Measurements from ENCODE around the gene NSD1. TPM values are rescaled to one million over a fixed set of nuclear protein-coding genes. Genes with fewer than 3 reads are reported as not detected.

NSD1 gene
- total and polyA plus RNA-seq, 10 of the 15 experiments (the other 5 are each of a cell fraction or from before 2014, with no cell fraction given): 7.0 to 57.9 (median 30.4) TPM

DNA sequence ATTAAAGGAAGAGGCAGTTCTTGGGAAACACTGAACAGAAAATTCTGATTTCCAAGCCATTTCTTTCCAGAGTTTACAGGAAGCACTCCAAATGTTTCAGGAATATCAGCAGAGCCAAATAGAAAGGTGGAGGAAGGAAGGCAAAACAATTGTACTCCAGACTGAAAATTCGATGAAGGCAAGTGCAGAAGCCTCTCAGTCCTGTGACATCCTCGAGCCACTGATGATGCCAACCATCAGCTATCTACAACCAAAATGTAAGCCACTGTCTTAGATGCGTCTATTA is 215.7 kb downstream of the NSD1 start:
- 76% methylated on average over 3 of the region's 3 CpGs for WGBS (ENCODE audit: insufficient coverage, insufficient replicate concordance, low lambda C conversion rate, missing lambda C conversion rate)
- TF ChIP-seq, protein P1, sequence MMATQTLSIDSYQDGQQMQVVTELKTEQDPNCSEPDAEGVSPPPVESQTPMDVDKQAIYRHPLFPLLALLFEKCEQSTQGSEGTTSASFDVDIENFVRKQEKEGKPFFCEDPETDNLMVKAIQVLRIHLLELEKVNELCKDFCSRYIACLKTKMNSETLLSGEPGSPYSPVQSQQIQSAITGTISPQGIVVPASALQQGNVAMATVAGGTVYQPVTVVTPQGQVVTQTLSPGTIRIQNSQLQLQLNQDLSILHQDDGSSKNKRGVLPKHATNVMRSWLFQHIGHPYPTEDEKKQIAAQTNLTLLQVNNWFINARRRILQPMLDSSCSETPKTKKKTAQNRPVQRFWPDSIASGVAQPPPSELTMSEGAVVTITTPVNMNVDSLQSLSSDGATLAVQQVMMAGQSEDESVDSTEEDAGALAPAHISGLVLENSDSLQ (IDR thresholded peaks at IDR 0.05): no peak
- no peak for TF ChIP-seq RAD51 (IDR thresholded peaks at IDR 0.05)
- TF ChIP-seq CHD4 (IDR thresholded peaks at IDR 0.05): no peak
- TF ChIP-seq, protein P2, sequence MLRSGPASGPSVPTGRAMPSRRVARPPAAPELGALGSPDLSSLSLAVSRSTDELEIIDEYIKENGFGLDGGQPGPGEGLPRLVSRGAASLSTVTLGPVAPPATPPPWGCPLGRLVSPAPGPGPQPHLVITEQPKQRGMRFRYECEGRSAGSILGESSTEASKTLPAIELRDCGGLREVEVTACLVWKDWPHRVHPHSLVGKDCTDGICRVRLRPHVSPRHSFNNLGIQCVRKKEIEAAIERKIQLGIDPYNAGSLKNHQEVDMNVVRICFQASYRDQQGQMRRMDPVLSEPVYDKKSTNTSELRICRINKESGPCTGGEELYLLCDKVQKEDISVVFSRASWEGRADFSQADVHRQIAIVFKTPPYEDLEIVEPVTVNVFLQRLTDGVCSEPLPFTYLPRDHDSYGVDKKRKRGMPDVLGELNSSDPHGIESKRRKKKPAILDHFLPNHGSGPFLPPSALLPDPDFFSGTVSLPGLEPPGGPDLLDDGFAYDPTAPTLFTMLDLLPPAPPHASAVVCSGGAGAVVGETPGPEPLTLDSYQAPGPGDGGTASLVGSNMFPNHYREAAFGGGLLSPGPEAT (IDR thresholded peaks at IDR 0.05; ENCODE audit: low read depth): no peak
- no peak for TF ChIP-seq RBBP5 (conservative IDR thresholded peaks at IDR 0.05)
- no peak for TF ChIP-seq TAF1 (IDR thresholded peaks at IDR 0.05; ENCODE audit: borderline replicate concordance, low read depth, low read length)
- no peak for TF ChIP-seq GATAD2B (conservative IDR thresholded peaks at IDR 0.05; ENCODE audit: low read depth)
- no peak for TF ChIP-seq SRF (IDR thresholded peaks at IDR 0.05; ENCODE audit: low read depth in 2 of 2, low read length in 2 of 2)
- TF ChIP-seq POLR2AphosphoS5 (IDR thresholded peaks at IDR 0.05; ENCODE audit: low read length): no peak
- TF ChIP-seq, protein P3, sequence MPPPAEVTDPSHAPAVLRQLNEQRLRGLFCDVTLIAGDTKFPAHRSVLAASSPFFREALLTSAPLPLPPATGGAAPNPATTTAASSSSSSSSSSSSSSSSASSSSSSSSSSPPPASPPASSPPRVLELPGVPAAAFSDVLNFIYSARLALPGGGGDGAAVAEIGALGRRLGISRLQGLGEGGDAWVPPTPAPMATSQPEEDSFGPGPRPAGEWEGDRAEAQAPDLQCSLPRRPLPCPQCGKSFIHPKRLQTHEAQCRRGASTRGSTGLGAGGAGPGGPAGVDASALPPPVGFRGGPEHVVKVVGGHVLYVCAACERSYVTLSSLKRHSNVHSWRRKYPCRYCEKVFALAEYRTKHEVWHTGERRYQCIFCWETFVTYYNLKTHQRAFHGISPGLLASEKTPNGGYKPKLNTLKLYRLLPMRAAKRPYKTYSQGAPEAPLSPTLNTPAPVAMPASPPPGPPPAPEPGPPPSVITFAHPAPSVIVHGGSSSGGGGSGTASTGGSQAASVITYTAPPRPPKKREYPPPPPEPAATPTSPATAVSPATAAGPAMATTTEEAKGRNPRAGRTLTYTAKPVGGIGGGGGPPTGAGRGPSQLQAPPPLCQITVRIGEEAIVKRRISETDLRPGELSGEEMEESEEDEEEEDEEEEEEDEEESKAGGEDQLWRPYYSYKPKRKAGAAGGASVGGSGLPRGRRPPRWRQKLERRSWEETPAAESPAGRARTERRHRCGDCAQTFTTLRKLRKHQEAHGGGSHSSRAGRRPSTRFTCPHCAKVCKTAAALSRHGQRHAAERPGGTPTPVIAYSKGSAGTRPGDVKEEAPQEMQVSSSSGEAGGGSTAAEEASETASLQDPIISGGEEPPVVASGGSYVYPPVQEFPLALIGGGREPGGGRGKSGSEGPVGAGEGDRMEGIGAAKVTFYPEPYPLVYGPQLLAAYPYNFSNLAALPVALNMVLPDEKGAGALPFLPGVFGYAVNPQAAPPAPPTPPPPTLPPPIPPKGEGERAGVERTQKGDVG (CRISPR knock-in tag; IDR thresholded peaks at IDR 0.05): no peak
- TF ChIP-seq NBN (IDR thresholded peaks at IDR 0.05): no peak
- TF ChIP-seq, protein P4, sequence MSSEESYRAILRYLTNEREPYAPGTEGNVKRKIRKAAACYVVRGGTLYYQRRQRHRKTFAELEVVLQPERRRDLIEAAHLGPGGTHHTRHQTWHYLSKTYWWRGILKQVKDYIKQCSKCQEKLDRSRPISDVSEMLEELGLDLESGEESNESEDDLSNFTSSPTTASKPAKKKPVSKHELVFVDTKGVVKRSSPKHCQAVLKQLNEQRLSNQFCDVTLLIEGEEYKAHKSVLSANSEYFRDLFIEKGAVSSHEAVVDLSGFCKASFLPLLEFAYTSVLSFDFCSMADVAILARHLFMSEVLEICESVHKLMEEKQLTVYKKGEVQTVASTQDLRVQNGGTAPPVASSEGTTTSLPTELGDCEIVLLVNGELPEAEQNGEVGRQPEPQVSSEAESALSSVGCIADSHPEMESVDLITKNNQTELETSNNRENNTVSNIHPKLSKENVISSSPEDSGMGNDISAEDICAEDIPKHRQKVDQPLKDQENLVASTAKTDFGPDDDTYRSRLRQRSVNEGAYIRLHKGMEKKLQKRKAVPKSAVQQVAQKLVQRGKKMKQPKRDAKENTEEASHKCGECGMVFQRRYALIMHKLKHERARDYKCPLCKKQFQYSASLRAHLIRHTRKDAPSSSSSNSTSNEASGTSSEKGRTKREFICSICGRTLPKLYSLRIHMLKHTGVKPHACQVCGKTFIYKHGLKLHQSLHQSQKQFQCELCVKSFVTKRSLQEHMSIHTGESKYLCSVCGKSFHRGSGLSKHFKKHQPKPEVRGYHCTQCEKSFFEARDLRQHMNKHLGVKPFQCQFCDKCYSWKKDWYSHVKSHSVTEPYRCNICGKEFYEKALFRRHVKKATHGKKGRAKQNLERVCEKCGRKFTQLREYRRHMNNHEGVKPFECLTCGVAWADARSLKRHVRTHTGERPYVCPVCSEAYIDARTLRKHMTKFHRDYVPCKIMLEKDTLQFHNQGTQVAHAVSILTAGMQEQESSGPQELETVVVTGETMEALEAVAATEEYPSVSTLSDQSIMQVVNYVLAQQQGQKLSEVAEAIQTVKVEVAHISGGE (CRISPR knock-in tag; IDR thresholded peaks at IDR 0.05): no peak
- TF ChIP-seq MYC (IDR thresholded peaks at IDR 0.05; ENCODE audit: insufficient read depth, insufficient read length, insufficient replicate concordance, low read length, severe bottlenecking): no peak
- no peak for TF ChIP-seq RFX5 (IDR thresholded peaks at IDR 0.05; ENCODE audit: low read depth, low read length)
- no peak for TF ChIP-seq MEF2B (IDR thresholded peaks at IDR 0.05; ENCODE audit: partially characterized antibody, poor library complexity, severe bottlenecking)
- no peak for TF ChIP-seq NR2F1 (conservative IDR thresholded peaks at IDR 0.05)
- no peak for TF ChIP-seq LARP7 (IDR thresholded peaks at IDR 0.05)

More for the DNA sequence above, 215.7 kb downstream of the NSD1 start:
- ChIA-PET CTCF (interaction anchor here (0.6 to 3.0 kb wide), 7 partner anchors 9 to 106 kb away, joined by 3 to 11 read pairs (median 5); no protein-coding TSS in a partner anchor), RAD21 (ENCODE audit: unreplicated experiment) (interaction anchor here (0.9 to 1.0 kb wide), 2 partner anchors 9 to 21 kb away, joined by 3 read pairs; partner anchors contain the start of gene RGS14), SMC1A (ENCODE audit: uncharacterized antibody, unreplicated experiment) (interaction anchor here (0.6 to 1.8 kb wide), 5 partner anchors 9 to 71 kb away, joined by 3 to 8 read pairs (median 4); partner anchors contain the start of gene RGS14), POLR2A (interaction anchor here (0.6 to 1.5 kb wide), 4 partner anchors 9 to 15 kb away, joined by 3 read pairs; partner anchors contain the start of gene RGS14)
- H3K4me2 ChIP-seq (ENCODE audit: control insufficient read depth, insufficient read depth): peak overlapping the region; percentile 90
- DNase-seq (ENCODE audit: low read depth, low spot score): no peak
- no peak overlapping the region for H2AFZ ChIP-seq (ENCODE audit: control insufficient read depth, low read depth, low read length)
- no peaks in the 10 kb centered on the region for H3K9me3 ChIP-seq (replicated peaks; ENCODE audit: control insufficient read depth, insufficient read depth, low read length)
- FAIRE-seq: no peak
- BruUV-seq (replicated peaks): no TSS peak
- intact Hi-C loops (cut with micrococcal nuclease; ENCODE audit: unreplicated experiment) (no loop called here), in situ Hi-C loops (cut with MboI) (no loop called here)
- peaks cover 52% of the 10 kb centered on the region for H3K79me2 ChIP-seq (ENCODE audit: control insufficient read depth, insufficient read depth, low read length)
- no peak overlapping the region for H3K9ac ChIP-seq (ENCODE audit: control insufficient read depth, insufficient read depth, low read length)
- no peak for ATAC-seq
- H3K27me3 ChIP-seq (replicated peaks in 1 of 2; ENCODE audit: control insufficient read depth in 2 of 2, insufficient read depth in 2 of 2, low read length in 1 of 2): no peaks in the 10 kb centered on the region
- no peak overlapping the region for H3K27ac ChIP-seq (ENCODE audit: control insufficient read depth, insufficient read depth)
- H4K20me1 ChIP-seq (ENCODE audit: control insufficient read depth, insufficient read depth): 0 out of 2 replicates have a peak, but pooled peaks cover 3% of the 10 kb centered on the region
- peaks cover 13% of the 10 kb centered on the region for H3K4me1 ChIP-seq (ENCODE audit: control insufficient read depth, insufficient read depth, low read length)
- peaks cover 0 to 11% of the 10 kb centered on the region in 2 experiments; a peak in 2 of 4 replicates for H3K36me3 ChIP-seq (ENCODE audit: control insufficient read depth in 2 of 2, insufficient read depth in 2 of 2, low read length in 1 of 2)
- H3K4me3 ChIP-seq: peak overlapping the region; percentile 98; the same call in 1 of the 2 replicates
